ENCODE measurements around the gene SPOCK1.

- TF ChIP-seq, protein P1, sequence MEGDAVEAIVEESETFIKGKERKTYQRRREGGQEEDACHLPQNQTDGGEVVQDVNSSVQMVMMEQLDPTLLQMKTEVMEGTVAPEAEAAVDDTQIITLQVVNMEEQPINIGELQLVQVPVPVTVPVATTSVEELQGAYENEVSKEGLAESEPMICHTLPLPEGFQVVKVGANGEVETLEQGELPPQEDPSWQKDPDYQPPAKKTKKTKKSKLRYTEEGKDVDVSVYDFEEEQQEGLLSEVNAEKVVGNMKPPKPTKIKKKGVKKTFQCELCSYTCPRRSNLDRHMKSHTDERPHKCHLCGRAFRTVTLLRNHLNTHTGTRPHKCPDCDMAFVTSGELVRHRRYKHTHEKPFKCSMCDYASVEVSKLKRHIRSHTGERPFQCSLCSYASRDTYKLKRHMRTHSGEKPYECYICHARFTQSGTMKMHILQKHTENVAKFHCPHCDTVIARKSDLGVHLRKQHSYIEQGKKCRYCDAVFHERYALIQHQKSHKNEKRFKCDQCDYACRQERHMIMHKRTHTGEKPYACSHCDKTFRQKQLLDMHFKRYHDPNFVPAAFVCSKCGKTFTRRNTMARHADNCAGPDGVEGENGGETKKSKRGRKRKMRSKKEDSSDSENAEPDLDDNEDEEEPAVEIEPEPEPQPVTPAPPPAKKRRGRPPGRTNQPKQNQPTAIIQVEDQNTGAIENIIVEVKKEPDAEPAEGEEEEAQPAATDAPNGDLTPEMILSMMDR (IDR thresholded peaks at IDR 0.05; ENCODE audit: extremely low read depth in 1 of 2, insufficient read depth in 1 of 2, low read depth in 1 of 2, low read length in 2 of 2), result no peak
- TF ChIP-seq FOS (IDR thresholded peaks at IDR 0.05; ENCODE audit: borderline replicate concordance, insufficient read depth, low read length), result no peak
- TF ChIP-seq POLR2A (IDR thresholded peaks at IDR 0.05; ENCODE audit: low read depth, low read length), result no peak
- TF ChIP-seq EZH2 (IDR thresholded peaks at IDR 0.05; ENCODE audit: borderline replicate concordance, low read depth, low read length, severe bottlenecking), result no peak
- TF ChIP-seq MAX (IDR thresholded peaks at IDR 0.05; ENCODE audit: insufficient read depth, insufficient read length), result no peak
- TF ChIP-seq JUN (IDR thresholded peaks at IDR 0.05; ENCODE audit: borderline replicate concordance, insufficient read depth, insufficient read length, low read depth), result no peak
These were observed 58.3 kb downstream of the SPOCK1 start for GRCh38 chr5:137440795-137441194.

Measured in endothelial cell of umbilical vein (primary cell).